GM12872 (cell line): Measurements from ENCODE around the gene GPR63.
A peak's percentile ranks its signal among the peaks of the same experiment; 100 is the strongest.

Experiments
- TF ChIP-seq, protein P1 (sequence below): IDR thresholded peaks from 3 replicates; pipeline ENCODE4 v1.5.1; 2011; ENCODE audit warnings: low read depth, mild to moderate bottlenecking, low read length, moderate library complexity; ENCODE audit not compliant: insufficient read depth

Gene GPR63

DNA sequence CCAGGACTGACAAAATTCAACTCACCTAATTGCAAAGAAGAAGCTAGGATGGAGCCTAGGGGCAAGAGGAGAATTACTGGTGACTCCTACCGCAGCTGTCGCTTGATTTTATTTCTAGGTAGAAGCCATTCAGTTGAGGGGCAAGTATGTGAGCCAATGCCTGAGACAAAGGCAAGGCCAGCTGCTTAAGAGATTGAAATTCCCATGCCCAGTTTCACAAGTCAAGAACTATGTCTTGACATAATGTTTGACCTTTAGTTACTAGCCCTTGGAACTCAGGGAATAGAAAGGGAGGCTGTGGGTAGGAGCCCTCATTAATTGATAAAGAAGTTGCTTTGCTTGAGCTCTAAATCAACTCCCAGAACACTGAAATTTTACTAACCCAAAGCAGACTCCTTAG lies 54.0 kb downstream of the GPR63 start:
- TF ChIP-seq, protein P1, sequence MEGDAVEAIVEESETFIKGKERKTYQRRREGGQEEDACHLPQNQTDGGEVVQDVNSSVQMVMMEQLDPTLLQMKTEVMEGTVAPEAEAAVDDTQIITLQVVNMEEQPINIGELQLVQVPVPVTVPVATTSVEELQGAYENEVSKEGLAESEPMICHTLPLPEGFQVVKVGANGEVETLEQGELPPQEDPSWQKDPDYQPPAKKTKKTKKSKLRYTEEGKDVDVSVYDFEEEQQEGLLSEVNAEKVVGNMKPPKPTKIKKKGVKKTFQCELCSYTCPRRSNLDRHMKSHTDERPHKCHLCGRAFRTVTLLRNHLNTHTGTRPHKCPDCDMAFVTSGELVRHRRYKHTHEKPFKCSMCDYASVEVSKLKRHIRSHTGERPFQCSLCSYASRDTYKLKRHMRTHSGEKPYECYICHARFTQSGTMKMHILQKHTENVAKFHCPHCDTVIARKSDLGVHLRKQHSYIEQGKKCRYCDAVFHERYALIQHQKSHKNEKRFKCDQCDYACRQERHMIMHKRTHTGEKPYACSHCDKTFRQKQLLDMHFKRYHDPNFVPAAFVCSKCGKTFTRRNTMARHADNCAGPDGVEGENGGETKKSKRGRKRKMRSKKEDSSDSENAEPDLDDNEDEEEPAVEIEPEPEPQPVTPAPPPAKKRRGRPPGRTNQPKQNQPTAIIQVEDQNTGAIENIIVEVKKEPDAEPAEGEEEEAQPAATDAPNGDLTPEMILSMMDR, result no peak

DNA sequence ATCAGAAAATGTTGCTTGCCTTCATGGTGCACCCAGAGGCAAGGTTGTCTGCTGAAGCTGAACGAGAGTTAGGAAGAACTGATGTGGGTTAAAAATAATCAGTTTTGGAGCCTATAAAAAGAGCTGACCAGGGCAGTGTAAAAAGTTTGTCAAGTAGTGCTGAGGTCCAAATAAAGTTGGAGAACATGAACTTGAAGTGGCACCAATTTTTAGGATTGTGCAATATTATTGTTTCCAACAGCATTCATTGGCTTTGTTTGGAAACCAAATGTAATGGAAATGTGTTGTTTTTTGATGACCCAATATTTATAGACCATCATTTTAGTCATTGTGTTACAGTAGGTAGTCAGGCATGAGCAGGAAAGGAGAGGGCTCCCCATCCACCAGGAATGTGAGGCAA lies 55.7 kb downstream of the GPR63 start:
- TF ChIP-seq, protein P1, result no peak

DNA sequence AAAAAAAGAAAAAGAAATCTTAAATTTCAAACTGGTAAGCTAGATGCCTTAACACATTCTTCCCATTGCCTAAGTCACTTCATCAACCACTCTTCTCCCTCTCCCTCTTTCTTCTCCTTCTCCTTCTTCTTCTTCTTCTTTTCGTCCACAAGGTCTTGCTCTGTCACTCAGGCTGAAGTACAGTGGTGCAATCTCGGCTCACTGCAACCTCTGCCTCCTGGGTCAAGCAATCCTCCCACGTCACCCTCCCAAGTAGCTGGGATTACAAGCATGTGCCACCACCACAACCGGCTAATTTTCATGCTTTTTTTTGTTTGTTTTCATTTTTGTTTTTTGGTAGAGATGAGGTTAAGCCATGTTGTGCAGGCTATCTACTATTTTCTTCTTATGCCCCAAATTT lies 60.2 kb downstream of the GPR63 start:
- TF ChIP-seq, protein P1, result no peak

DNA sequence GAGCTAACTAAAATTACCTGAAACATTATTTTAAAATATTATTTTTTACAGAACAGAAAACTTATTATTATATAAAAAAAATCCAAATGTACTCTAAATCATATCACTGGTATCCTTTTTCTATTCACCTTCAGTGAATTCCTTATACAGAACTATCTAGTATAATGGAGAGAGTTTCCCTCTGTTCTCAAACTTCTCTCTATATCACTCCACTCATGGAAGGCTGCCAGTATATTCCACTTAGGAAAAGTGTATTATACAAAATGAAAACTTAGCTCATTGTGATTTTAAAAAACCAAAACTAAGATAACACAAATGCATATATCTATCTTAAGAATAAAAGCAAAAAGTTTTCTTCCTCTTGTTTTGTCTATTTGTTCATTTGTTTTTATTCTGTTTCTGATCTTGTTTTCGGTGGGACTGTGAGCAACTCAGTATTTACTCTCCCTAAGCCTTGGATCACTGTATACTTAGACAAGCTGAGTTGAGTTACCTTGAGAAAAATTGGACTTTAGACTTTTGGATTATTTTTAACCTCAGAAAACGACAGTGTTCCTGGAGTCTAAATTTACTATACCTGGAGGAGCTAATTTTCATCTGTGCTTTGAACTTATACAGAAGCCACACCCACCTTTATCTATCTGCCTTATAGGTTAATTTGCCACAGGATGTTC lies 61.4 kb downstream of the GPR63 start:
- TF ChIP-seq, protein P1, result no peak

DNA sequence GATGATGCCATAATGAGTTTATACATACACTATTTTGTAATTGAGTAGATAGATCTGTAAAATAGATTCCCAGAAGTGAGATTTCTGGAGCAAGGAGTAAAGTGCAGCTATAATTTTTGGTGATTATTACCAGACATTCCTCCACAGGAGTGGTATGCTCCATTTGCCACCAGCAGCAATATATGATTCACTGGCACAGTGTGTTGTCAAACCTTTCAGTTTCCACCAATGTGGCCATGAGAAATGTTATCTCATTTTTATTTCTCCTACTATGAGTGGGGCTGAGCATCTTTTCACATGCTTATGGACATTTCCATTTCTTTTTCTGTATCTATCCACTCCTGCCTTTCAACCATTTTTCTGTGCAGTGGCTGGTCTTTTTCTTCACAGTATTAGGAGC lies 70.5 kb downstream of the GPR63 start:
- TF ChIP-seq, protein P1, result no peak

DNA sequence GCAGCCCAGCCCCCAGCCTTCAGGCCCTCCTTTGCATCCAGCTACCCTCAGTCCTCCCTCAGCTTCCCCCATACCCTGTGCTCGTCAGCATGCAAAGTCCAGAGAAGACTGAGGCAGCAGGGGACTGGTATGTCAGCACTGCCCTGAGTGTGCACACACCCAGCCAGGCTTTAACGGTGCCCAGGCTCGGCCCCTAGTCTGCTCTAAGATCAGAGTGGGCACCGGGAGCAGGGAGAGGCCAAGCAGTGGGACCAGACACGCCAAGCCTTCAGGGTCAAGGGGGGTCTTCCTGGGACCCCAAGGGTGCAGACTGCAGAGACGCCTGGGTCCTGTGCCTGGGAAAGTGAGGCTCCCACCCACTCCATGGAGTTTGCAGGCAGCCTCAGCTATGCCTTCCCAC lies 74.7 kb downstream of the GPR63 start:
- TF ChIP-seq, protein P1, result no peak

DNA sequence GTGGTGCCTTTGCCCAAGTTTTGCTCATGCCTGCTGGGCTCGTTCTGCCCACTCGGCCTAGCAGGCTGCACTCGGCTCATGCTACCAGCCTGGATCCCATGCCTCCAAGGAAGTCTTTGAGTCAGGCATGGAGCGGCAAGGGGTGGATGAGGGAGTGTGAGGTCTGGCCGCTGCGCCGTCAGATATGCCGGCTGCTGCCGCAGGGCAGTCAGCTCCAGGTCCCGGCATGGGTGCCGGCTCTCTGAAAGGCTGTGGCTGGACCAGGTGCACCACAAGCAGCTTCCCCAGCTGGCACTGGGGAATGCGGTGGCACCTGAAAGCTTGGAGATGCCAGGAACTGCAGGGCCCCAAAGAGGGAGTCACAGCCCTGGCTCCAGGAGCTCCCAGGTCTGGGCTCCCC lies 75.5 kb downstream of the GPR63 start:
- TF ChIP-seq, protein P1, result no peak

DNA sequence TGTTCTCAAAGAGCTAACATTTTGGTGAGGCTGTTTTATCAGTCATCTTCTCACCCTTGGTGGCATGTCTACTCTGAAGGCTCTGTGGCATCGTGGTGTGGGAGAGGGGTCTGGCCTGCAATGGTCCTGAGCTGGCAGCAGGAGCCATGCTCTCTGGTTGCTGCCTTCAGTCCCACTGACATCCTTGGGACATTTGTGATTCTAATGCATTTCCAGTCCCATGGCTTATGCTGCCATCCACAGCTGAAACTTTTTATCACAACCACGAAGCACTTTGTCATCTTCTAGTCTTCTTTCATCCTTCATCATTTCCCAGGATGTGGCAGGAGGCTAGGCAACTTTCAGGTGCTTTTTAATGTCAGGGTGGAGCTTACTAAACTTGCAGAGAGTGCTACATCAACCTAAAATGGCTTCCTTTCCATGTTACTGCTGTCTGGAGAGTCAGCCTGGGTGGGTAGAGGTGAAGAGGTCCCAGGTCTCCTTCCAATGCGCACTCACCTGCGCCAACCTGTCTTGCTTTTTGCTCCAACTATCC lies 77.1 kb downstream of the GPR63 start:
- TF ChIP-seq, protein P1, result 0 out of 3 replicates have a peak, but pooled peaks have one; percentile 4
